Measurements from ENCODE around the gene ZNF521.
A peak's percentile ranks its signal among the peaks of the same experiment; 100 is the strongest.

The ZNF521 gene

DNA sequence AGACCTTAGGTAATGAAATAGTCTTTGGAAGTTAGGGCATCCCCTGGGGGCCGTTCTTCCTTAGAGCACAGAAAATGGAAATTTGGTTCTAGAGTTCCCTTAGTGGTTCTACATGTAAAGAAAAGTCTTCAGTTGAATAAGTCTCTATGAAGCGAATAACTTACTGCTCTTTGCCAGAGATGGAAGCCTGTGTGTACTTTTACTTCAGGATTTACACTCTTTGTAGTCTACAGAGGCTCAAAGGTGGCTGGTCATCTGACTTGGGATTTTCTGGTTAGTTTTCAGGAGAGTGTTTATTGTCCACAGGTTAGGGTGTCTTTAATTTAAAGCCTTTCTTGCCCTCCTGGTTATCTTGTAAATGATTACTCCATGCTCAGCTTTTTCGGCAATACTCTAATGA is 210.6 kb downstream of the ZNF521 start:
- TF ChIP-seq, protein P1, sequence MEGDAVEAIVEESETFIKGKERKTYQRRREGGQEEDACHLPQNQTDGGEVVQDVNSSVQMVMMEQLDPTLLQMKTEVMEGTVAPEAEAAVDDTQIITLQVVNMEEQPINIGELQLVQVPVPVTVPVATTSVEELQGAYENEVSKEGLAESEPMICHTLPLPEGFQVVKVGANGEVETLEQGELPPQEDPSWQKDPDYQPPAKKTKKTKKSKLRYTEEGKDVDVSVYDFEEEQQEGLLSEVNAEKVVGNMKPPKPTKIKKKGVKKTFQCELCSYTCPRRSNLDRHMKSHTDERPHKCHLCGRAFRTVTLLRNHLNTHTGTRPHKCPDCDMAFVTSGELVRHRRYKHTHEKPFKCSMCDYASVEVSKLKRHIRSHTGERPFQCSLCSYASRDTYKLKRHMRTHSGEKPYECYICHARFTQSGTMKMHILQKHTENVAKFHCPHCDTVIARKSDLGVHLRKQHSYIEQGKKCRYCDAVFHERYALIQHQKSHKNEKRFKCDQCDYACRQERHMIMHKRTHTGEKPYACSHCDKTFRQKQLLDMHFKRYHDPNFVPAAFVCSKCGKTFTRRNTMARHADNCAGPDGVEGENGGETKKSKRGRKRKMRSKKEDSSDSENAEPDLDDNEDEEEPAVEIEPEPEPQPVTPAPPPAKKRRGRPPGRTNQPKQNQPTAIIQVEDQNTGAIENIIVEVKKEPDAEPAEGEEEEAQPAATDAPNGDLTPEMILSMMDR (IDR thresholded peaks at IDR 0.05; ENCODE audit: low read length, missing control alignments): no peak

GRCh38 chr18:25140962-25141308 is 211.0 kb downstream of the ZNF521 start:
- TF ChIP-seq, protein P1 (IDR thresholded peaks at IDR 0.05; ENCODE audit: low read length, missing control alignments): no peak
- DNase-seq (ENCODE audit: low read depth): no peak
- H3K4me3 ChIP-seq (replicated peaks; ENCODE audit: low read depth, low read length): no peak overlapping the region

More for the DNA sequence above, 210.6 kb downstream of the ZNF521 start:
- no peak for DNase-seq (ENCODE audit: low read depth)
- H3K4me3 ChIP-seq (replicated peaks; ENCODE audit: low read depth, low read length): no peak overlapping the region

DNA sequence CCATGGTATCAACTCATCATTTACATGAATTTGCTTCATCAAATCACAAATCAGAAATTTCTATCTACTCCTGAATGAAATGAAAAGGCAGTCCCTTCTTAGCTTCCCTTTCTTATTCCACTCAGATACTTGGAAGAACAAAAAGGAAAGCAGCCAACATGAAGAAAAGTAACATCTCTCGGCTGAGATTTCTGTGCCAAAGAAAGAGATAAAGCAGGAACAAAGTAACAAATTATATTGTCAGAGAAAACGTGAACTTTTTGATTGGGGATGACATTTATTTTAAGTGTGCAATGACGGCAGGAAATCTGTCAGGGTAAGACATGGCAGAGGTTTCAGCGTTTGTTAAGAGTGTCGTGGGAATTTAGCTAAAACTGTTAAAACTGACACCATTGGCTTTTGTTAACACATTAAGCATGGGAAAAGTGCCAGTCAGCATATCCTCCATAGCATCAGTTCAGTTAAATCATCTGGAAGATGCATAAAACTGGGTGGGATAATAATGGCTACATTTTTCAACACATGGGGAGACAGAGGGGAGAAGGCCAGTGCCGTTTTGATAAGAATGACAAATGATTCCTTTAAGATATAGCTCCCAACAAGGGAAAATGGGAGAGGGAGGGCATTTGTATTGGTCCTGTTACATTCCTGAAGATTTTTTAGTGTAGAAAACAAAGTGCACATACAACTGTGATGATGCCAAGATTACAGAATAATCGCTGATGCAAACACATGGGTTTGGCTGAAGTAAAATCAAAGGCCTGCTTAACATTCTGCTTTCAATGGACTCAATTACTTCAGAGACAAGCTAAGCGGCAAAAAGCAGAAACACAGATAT is 211.6 kb downstream of the ZNF521 start:
- DNase-seq (ENCODE audit: low read depth): no peak
- no peak overlapping the region for H3K4me3 ChIP-seq (replicated peaks; ENCODE audit: low read depth, low read length)
- TF ChIP-seq, protein P1 (IDR thresholded peaks at IDR 0.05; ENCODE audit: low read length, missing control alignments): no peak

GRCh38 chr18:25137197-25137472 is 214.8 kb downstream of the ZNF521 start:
- TF ChIP-seq, protein P1 (IDR thresholded peaks at IDR 0.05; ENCODE audit: low read length, missing control alignments): no peak
- H3K4me3 ChIP-seq (replicated peaks; ENCODE audit: low read depth, low read length): no peak overlapping the region
- no peak for DNase-seq (ENCODE audit: low read depth)

DNA sequence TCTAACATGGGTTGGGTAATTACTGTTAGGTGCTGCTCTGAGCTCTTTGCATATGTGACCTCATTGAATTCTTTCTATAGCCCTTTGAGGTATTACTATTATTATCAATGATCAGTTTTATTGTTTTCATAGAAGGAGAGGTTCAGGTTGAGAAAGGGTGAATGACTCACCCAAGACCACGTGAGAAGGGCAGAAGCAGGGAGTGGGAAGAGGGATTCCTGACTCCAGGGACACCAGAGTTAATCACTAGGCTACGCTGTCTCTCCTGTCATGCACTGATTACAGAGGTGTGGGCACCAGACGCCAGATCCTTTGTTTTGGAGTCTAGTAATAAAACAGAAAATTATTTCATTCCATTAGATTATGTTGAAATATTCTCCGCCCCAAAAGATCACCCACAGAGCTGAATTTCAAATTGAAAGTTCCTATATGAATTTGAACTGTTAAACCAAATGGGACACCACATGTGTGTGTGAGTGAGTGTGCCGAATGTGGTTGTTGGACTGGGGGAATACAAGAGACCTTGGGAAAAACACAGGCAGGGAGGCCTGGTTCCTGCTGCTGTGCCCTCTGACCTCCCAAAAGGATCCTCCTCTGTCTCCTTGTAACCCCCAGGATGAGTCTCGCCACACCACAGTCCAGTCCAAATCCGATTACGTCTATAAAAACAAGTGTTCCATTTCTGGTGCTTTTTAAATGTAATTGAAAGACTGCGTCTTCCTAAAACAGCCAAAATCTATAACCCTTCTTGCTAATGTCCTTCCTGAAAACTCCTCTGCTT is 215.4 kb downstream of the ZNF521 start:
- TF ChIP-seq, protein P1 (IDR thresholded peaks at IDR 0.05; ENCODE audit: low read length, missing control alignments): no peak
- no peak overlapping the region for H3K4me3 ChIP-seq (replicated peaks; ENCODE audit: low read depth, low read length)
- DNase-seq (ENCODE audit: low read depth): no peak

- no peak overlapping the region for H3K4me3 ChIP-seq (replicated peaks; ENCODE audit: low read depth, low read length)
- peak; percentile 17 for DNase-seq (ENCODE audit: low read depth)
- TF ChIP-seq, protein P1 (IDR thresholded peaks at IDR 0.05; ENCODE audit: low read length, missing control alignments): no peak
These were observed 217.1 kb downstream of the ZNF521 start for GRCh38 chr18:25134861-25135260.

Data from fibroblast of pulmonary artery (primary cell).